Prostate gland (tissue), 2 donors: ENCODE measurements around the gene KCNQ1. TPM values are rescaled to one million over a fixed set of nuclear protein-coding genes. Genes with fewer than 3 reads are reported as not detected.

Experiments
- DNase-seq: peaks from one replicate; pipeline ENCODE4 v3.0.0-alpha.2; 2019; ENCODE audit warnings: low spot score
- H3K27ac ChIP-seq, 2 donors: fragments of 200-600 bp; sonication (generic); 2 replicates each; pipeline ENCODE4 v1.5.1; 2017 to 2019
- H3K27me3 ChIP-seq: fragments of 200-600 bp; sonication (generic); replicated peaks from 2 replicates; pipeline ENCODE4 v1.5.1; 2019; ENCODE audit not compliant: insufficient read depth
- H3K36me3 ChIP-seq, 2 donors: fragments of 200-600 bp; sonication (generic); 1 replicate in 1 of 2; 2 replicates in 1 of 2; pipeline versions ENCODE4 v1.5.1 to v1.8.1; 2017 to 2019
- H3K4me1 ChIP-seq: fragments of 200-600 bp; sonication (generic); replicated peaks from 2 replicates; pipeline ENCODE4 v1.5.1; 2019
- H3K4me3 ChIP-seq, 2 donors: fragments of 200-600 bp; sonication (generic); 2 replicates each; pipeline ENCODE4 v1.5.1; 2017 to 2019
- H3K9me3 ChIP-seq: fragments of 200-600 bp; sonication (generic); 2 replicates; pipeline ENCODE4 v1.5.1; 2017
- POLR2A ChIP-seq: fragments of 450-650 bp; IDR thresholded peaks from one replicate; pipeline ENCODE4 v1.6.1; 2016; ENCODE audit warnings: antibody characterized with exemption, mild to moderate bottlenecking
- POLR2AphosphoS5 ChIP-seq: sonication (generic); formaldehyde crosslinking; IDR thresholded peaks from one replicate; pipeline ENCODE4 v1.6.1; 2017; ENCODE audit warnings: antibody characterized with exemption
- WGBS: methylation state at CpG from one replicate; pipeline ENCODE4 v1.1.5; 2018; 5-methylcytosine and 5-hydroxymethylcytosine counted together
- intact Hi-C: fragments of 100-400 bp; cut with DNase I; formaldehyde crosslinking; loops from one replicate; pipeline ENCODE4 v1.14.2; 2022
- total RNA-seq, 2 donors: library from RNA; depleted of rRNA; stranded (reverse); fragments of >200 nt; gene quantifications; one replicate each; pipeline ENCODE4 v1.1.0, GENCODE V29; 2016
- TF ChIP-seq, protein P1 (sequence below), 4 experiments: fragments of 200-600 bp in 2 of 4; fragments of 450-650 bp in 2 of 4; sonication (generic) in 2 of 4; IDR thresholded peaks; 1 replicate in 3 of 4; 2 replicates in 1 of 4; pipeline ENCODE4 v1.5.1; 2016 to 2019; ENCODE audit warnings: antibody characterized with exemption in 4 of 4, mild to moderate bottlenecking in 2 of 4, moderate library complexity in 2 of 4

The KCNQ1 gene
- total RNA-seq, 2 donors from 2014 or later, result 10.0 to 33.8 TPM

DNA sequence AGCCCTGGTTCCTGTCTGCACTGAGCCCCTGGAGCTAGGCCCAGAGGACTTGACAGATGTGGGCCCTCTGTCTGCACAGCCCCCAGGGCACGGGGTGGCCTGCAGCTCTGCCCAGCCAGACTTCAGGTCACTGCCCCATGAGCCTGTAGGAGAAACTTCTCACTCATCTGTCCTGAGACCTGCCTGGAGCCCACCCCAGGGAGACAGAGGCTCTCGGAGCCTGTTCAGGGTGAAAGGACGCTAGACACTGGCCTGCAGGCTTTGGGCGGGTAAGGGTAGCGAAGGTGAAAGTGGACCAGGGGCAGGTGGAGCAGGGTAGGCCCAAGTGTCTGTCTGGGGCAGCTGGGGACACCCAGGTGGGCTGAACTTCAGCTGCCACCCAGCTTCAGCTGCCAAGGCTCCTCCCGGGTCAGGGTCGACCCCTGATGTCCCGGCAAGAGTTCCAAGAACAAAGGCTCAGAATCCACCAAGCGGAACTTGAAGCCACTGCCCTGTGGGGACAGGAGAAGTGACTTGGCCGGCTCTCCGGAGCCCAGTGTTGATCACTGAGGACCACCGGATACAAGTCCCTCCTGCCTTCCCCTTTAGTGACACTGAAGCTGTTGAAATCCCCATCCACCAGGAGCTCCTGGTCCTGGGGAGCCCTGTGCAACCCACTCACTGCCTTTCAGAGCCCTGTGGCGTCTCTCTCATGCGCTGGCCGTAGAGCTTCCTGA, 90.3 kb downstream of the KCNQ1 start:
- H3K4me3 ChIP-seq, result no peak overlapping the region
- intact Hi-C loops, result loop anchor here (5.0 kb wide), 4 partner anchors 228 to 338 kb away; no protein-coding TSS in a partner anchor
- no peaks in the 10 kb centered on the region for H3K27me3 ChIP-seq
- no peaks in the 10 kb centered on the region for H3K4me1 ChIP-seq
- TF ChIP-seq, protein P1, sequence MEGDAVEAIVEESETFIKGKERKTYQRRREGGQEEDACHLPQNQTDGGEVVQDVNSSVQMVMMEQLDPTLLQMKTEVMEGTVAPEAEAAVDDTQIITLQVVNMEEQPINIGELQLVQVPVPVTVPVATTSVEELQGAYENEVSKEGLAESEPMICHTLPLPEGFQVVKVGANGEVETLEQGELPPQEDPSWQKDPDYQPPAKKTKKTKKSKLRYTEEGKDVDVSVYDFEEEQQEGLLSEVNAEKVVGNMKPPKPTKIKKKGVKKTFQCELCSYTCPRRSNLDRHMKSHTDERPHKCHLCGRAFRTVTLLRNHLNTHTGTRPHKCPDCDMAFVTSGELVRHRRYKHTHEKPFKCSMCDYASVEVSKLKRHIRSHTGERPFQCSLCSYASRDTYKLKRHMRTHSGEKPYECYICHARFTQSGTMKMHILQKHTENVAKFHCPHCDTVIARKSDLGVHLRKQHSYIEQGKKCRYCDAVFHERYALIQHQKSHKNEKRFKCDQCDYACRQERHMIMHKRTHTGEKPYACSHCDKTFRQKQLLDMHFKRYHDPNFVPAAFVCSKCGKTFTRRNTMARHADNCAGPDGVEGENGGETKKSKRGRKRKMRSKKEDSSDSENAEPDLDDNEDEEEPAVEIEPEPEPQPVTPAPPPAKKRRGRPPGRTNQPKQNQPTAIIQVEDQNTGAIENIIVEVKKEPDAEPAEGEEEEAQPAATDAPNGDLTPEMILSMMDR (IDR thresholded peaks at IDR 0.05), result no peak
- TF ChIP-seq POLR2AphosphoS5 (no peak), POLR2A (no peak)
- no peak for DNase-seq
- no peaks in the 10 kb centered on the region for H3K9me3 ChIP-seq
- H3K36me3 ChIP-seq, result no peaks in the 10 kb centered on the region
- 95% methylated on average over 15 of the region's 15 CpGs for WGBS
- no peak overlapping the region for H3K27ac ChIP-seq

DNA sequence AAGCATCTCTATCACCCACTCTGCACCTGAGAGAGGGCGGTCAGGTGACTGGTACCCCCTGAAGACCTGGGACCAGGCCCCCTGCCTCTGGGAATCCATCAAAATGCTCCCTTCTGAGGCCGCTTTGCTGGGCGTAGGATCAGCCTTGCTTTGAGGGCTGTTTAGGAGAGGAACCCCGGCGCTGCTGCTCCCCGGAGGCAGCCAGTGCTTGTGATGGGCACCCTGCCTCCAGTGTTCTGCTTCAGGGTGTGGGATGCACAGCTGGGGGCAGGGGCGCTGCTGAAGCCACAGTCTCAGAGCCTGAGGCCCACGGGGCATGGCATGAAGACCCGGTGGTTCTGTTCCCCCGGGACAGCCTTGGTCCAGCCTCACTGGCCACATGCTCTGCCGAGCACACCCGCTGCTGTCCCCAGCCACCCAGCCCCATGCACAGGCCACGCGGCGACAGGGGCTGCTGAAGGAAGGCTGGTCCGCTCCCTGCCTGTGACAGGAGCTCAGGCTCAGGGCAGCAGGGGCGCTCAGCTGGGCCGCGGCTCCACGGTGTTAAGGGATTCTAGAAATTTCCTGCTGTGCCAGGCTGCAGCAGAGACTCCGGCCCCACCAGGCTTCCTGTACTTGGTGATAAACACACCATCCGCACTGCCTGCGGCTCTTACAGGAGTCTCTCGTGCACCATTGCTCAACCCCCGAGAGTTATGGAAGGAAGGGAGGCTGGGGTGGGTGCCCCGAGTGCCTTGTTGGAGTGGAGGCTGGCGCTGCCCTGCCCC, 91.0 kb downstream of the KCNQ1 start:
- intact Hi-C loops, result no loop called here
- no peaks in the 10 kb centered on the region for H3K36me3 ChIP-seq
- H3K27me3 ChIP-seq, result no peaks in the 10 kb centered on the region
- WGBS, result 93% methylated on average over 16 of the region's 27 CpGs
- H3K4me1 ChIP-seq, result no peaks in the 10 kb centered on the region
- TF ChIP-seq POLR2AphosphoS5 (no peak), POLR2A (no peak)
- TF ChIP-seq, protein P1 (IDR thresholded peaks at IDR 0.05), result no peak
- H3K4me3 ChIP-seq, result no peak overlapping the region
- no peak overlapping the region for H3K27ac ChIP-seq
- no peaks in the 10 kb centered on the region for H3K9me3 ChIP-seq
- no peak for DNase-seq

DNA sequence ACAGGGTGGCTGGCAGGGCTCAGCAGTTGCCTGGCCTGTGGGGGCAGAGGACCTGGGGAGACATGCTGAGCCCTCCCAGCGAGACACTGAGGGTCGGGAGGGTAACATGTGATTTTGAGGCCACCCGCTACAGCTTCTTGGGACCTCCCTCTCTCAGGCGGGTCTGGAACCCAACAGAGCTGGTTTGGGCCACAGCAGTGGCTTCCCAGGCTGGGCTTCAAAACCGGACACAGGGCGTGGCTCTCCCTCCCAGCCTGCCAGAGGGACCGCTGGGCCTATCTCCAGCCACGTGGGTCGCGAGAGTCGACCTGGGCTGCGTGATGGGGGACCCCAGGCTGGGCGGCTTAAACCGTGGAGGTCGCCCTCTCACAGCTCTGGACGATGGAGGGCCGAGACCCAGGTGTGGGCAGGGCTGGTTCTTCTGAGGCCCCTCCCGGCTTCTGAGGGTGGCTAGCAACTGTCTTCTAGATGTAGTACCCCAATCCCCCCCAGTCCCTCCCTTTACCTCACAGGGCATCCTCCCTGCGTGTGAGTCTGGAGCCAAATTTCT, 91.7 kb downstream of the KCNQ1 start:
- no peaks in the 10 kb centered on the region for H3K9me3 ChIP-seq
- TF ChIP-seq POLR2A, result no peak
- TF ChIP-seq, protein P1 (IDR thresholded peaks at IDR 0.05), result no peak
- no peak for TF ChIP-seq POLR2AphosphoS5
- H3K36me3 ChIP-seq, result no peaks in the 10 kb centered on the region
- no peaks in the 10 kb centered on the region for H3K4me1 ChIP-seq
- H3K27me3 ChIP-seq, result no peaks in the 10 kb centered on the region
- intact Hi-C loops, result no loop called here
- DNase-seq, result no peak
- WGBS, result 90% methylated on average over 19 of the region's 19 CpGs
- no peak overlapping the region for H3K27ac ChIP-seq
- H3K4me3 ChIP-seq, result no peak overlapping the region

DNA sequence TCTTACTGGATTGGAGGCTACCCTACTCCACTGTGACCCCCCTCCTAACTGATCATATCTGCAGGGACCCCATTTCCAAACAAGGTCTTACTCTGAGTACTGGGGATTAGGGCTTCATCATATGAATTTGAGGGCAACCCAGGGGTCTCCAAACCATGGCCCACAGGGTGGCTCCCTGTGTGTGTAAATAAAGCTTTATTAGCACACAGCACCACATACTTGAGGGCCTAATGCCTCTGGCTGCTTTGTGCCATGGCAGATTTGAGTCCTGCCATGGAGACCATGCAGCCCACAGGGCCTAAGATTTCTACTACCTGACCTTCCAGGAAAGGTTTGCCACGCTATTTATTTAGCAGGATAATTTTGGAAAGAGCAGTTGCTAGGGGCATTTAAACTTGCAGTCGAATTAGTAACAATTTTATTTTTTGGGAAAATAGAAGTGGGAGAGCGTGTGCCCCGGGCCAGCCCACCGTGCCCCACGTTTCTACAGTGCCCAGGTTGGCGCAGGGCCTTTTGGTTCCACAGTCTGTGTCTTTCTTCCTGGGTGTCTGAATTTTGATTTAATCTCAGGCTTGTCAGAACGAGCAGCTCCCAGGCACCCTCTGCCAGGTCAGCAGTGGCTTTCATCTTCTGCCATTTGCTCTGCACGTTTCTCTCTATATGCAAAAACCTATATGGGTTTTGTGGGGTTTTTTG, 92.3 kb downstream of the KCNQ1 start:
- no peak overlapping the region for H3K27ac ChIP-seq
- no peaks in the 10 kb centered on the region for H3K27me3 ChIP-seq
- no peak overlapping the region for H3K4me3 ChIP-seq
- H3K36me3 ChIP-seq, result no peaks in the 10 kb centered on the region
- intact Hi-C loops, result no loop called here
- H3K9me3 ChIP-seq, result no peaks in the 10 kb centered on the region
- WGBS, result 63% methylated on average over 9 of the region's 9 CpGs
- DNase-seq, result no peak
- H3K4me1 ChIP-seq, result no peaks in the 10 kb centered on the region
- TF ChIP-seq POLR2AphosphoS5 (no peak), POLR2A (no peak)
- TF ChIP-seq, protein P1 (IDR thresholded peaks at IDR 0.05), result no peak
